ENCODE measurements around the gene BAG2. TPM values are rescaled to one million over a fixed set of nuclear protein-coding genes. Genes with fewer than 3 reads are reported as not detected.

BAG2 gene
- total and polyA plus RNA-seq, 2 of the 13 experiments (the other 11 are each of a cell fraction or from before 2014, with no cell fraction given): 5.7 to 15.1 TPM

GRCh38 chr6:57172136-57173055, at the start of gene BAG2 (continued):
- TF ChIP-seq ZNF18 (CRISPR knock-in tag; IDR thresholded peaks at IDR 0.05; ENCODE audit: insufficient replicate concordance) (peak; percentile 86), ZNF570 (CRISPR knock-in tag; IDR thresholded peaks at IDR 0.05; ENCODE audit: borderline replicate concordance) (no peak; the same call in 1 of the 2 replicates), MLXIP (CRISPR knock-in tag; IDR thresholded peaks at IDR 0.05; ENCODE audit: borderline replicate concordance) (peak; percentile 83), ZNF724P (CRISPR knock-in tag; IDR thresholded peaks at IDR 0.05; ENCODE audit: borderline replicate concordance) (peak; percentile 84; the same call in 1 of the 2 replicates), MEIS1 (CRISPR knock-in tag; IDR thresholded peaks at IDR 0.05; ENCODE audit: borderline replicate concordance) (peak; percentile 72; the same call in 1 of the 2 replicates), ZNF138 (CRISPR knock-in tag; IDR thresholded peaks at IDR 0.05; ENCODE audit: low read depth) (peak; percentile 63; the same call in 1 of the 2 replicates), PBX3 (CRISPR knock-in tag; IDR thresholded peaks at IDR 0.05; ENCODE audit: borderline replicate concordance) (peak; percentile 92; the same call in 1 of the 2 replicates), ZGPAT (CRISPR knock-in tag; IDR thresholded peaks at IDR 0.05) (peak; percentile 73), FUBP1 (CRISPR knock-in tag; IDR thresholded peaks at IDR 0.05; ENCODE audit: borderline replicate concordance) (no peak), SATB2 (CRISPR knock-in tag; IDR thresholded peaks at IDR 0.05) (peak; percentile 87), SMYD3 (CRISPR knock-in tag; IDR thresholded peaks at IDR 0.05) (peak; percentile 77; the same call in 1 of the 2 replicates), SRSF1 (optimal IDR thresholded peaks at IDR 0.05; ENCODE audit: low read depth, low read length) (no peak), SIN3A (IDR thresholded peaks at IDR 0.05; ENCODE audit: borderline replicate concordance, low read depth, low read length) (0 out of 2 replicates have a peak, but pooled peaks have one; percentile 54), CREM (IDR thresholded peaks at IDR 0.05) (no peak; the same call in 1 of the 2 replicates), CREM (CRISPR knock-in tag; IDR thresholded peaks at IDR 0.05) (no peak), EP300 (IDR thresholded peaks at IDR 0.05; ENCODE audit: low read depth in 2 of 2, low read length in 2 of 2) (peak; percentile 6 to 53; a peak in 2 of 4 replicates), EP300 (CRISPR knock-in tag; IDR thresholded peaks at IDR 0.05; ENCODE audit: borderline replicate concordance) (no peak)

Measured in HepG2 (cell line).